ENCODE measurements around the gene PHACTR3.

PHACTR3 gene

GRCh38 chr20:59813126-59813947, 209.0 kb downstream of the PHACTR3 start:
- H3K4me3 ChIP-seq (replicated peaks; ENCODE audit: low read depth, low read length), result no peak overlapping the region
- TF ChIP-seq CTCF (IDR thresholded peaks at IDR 0.05; ENCODE audit: low read depth, low read length, missing control alignments), result no peak
- no peak for DNase-seq (ENCODE audit: extremely low read depth, low read depth)

GRCh38 chr20:59813948-59814839, 209.9 kb downstream of the PHACTR3 start:
- no peak overlapping the region for H3K4me3 ChIP-seq (replicated peaks; ENCODE audit: low read depth, low read length)
- no peak for TF ChIP-seq CTCF (IDR thresholded peaks at IDR 0.05; ENCODE audit: low read depth, low read length, missing control alignments)
- DNase-seq (ENCODE audit: extremely low read depth, low read depth), result no peak

GRCh38 chr20:59814840-59815340, 210.6 kb downstream of the PHACTR3 start:
- DNase-seq (ENCODE audit: extremely low read depth, low read depth), result no peak
- H3K4me3 ChIP-seq (replicated peaks; ENCODE audit: low read depth, low read length), result no peak overlapping the region
- no peak for TF ChIP-seq CTCF (IDR thresholded peaks at IDR 0.05; ENCODE audit: low read depth, low read length, missing control alignments)

- TF ChIP-seq CTCF (IDR thresholded peaks at IDR 0.05; ENCODE audit: low read depth, low read length, missing control alignments), result no peak
- DNase-seq (ENCODE audit: extremely low read depth, low read depth), result no peak
- no peak overlapping the region for H3K4me3 ChIP-seq (replicated peaks; ENCODE audit: low read depth, low read length)
These were observed 211.9 kb downstream of the PHACTR3 start for GRCh38 chr20:59816146-59816738.

- no peak for TF ChIP-seq CTCF (IDR thresholded peaks at IDR 0.05; ENCODE audit: low read depth, low read length, missing control alignments)
- no peak for DNase-seq (ENCODE audit: extremely low read depth, low read depth)
- no peak overlapping the region for H3K4me3 ChIP-seq (replicated peaks; ENCODE audit: low read depth, low read length)
These were observed 213.1 kb downstream of the PHACTR3 start for GRCh38 chr20:59817406-59817805.

- H3K4me3 ChIP-seq (replicated peaks; ENCODE audit: low read depth, low read length), result no peak overlapping the region
- TF ChIP-seq CTCF (IDR thresholded peaks at IDR 0.05; ENCODE audit: low read depth, low read length, missing control alignments), result no peak
- no peak for DNase-seq (ENCODE audit: extremely low read depth, low read depth)
These were observed 213.7 kb downstream of the PHACTR3 start for GRCh38 chr20:59817846-59818615.

Measured in HFF-Myc (cell line).